Type B pancreatic cell (in vitro differentiated cells): ENCODE results near the gene NLGN3. TPM values are rescaled to one million over a fixed set of nuclear protein-coding genes. Genes with fewer than 3 reads are reported as not detected.

Experiments
- DNase-seq: peaks from one replicate; pipeline ENCODE4 v3.0.0; 2021; ENCODE audit warnings: mixed read lengths; ENCODE audit not compliant: unreplicated experiment; ENCODE audit errors: extremely low spot score
- H3K27ac Mint-ChIP-seq: 2 replicates; pipeline ENCODE4 v1.8.0; 2021; ENCODE audit warnings: mild to moderate bottlenecking, mixed read lengths
- H3K27me3 Mint-ChIP-seq: 2 replicates; pipeline ENCODE4 v1.8.0; 2021; ENCODE audit warnings: mixed read lengths
- H3K36me3 Mint-ChIP-seq: 2 replicates; pipeline ENCODE4 v1.8.0; 2021; ENCODE audit warnings: mixed read lengths
- H3K4me1 Mint-ChIP-seq: one replicate; pipeline ENCODE4 v1.8.0; 2021; ENCODE audit warnings: mixed read lengths; ENCODE audit not compliant: unreplicated experiment
- H3K4me3 Mint-ChIP-seq: 2 replicates; pipeline ENCODE4 v1.8.0; 2021; ENCODE audit warnings: mild to moderate bottlenecking, mixed read lengths
- H3K9me3 Mint-ChIP-seq: 2 replicates; pipeline ENCODE4 v1.8.0; 2021; ENCODE audit warnings: mixed read lengths
- CTCF ChIP-seq: fragments of 200-600 bp; sonication (generic); conservative IDR thresholded peaks from 2 replicates; pipeline ENCODE4 v1.5.0; 2021; ENCODE audit warnings: antibody characterized with exemption, mild to moderate bottlenecking
- total RNA-seq: library from RNA; stranded (reverse); gene quantifications from 2 replicates; pipeline ENCODE4 v1.2.1, GENCODE V29; 2021; ENCODE audit warnings: low replicate concordance

NLGN3 gene
- total RNA-seq, 1 donor from 2014 or later, result 17.9 TPM

- no peaks in the 10 kb centered on the region for H3K9me3 Mint-ChIP-seq
- no peak for DNase-seq
- H3K4me3 Mint-ChIP-seq, result no peak overlapping the region
- no peaks in the 10 kb centered on the region for H3K27me3 Mint-ChIP-seq
- peaks cover 2% of the 10 kb centered on the region for H3K4me1 Mint-ChIP-seq
- TF ChIP-seq CTCF, result no peak
- no peaks in the 10 kb centered on the region for H3K36me3 Mint-ChIP-seq
- H3K27ac Mint-ChIP-seq, result no peak overlapping the region
Observed at GRCh38 chrX:71166461-71166860, 21.8 kb downstream of the NLGN3 start.

- peaks cover 6% of the 10 kb centered on the region for H3K4me1 Mint-ChIP-seq
- H3K27ac Mint-ChIP-seq, result no peak overlapping the region
- no peaks in the 10 kb centered on the region for H3K9me3 Mint-ChIP-seq
- no peak overlapping the region for H3K4me3 Mint-ChIP-seq
- no peak for TF ChIP-seq CTCF
- no peak for DNase-seq
- no peaks in the 10 kb centered on the region for H3K36me3 Mint-ChIP-seq
- no peaks in the 10 kb centered on the region for H3K27me3 Mint-ChIP-seq
Observed at GRCh38 chrX:71167031-71167781, 22.6 kb downstream of the NLGN3 start.

GRCh38 chrX:71168134-71168533, 23.5 kb downstream of the NLGN3 start:
- Mint-ChIP-seq H3K36me3 (no peaks in the 10 kb centered on the region), H3K4me3 (no peak overlapping the region), H3K4me1 (peaks cover 6% of the 10 kb centered on the region), H3K27ac (no peak overlapping the region), H3K27me3 (no peaks in the 10 kb centered on the region), H3K9me3 (no peaks in the 10 kb centered on the region)
- DNase-seq, result no peak
- no peak for TF ChIP-seq CTCF

- H3K9me3 Mint-ChIP-seq, result no peaks in the 10 kb centered on the region
- no peaks in the 10 kb centered on the region for H3K36me3 Mint-ChIP-seq
- TF ChIP-seq CTCF, result no peak
- no peak overlapping the region for H3K27ac Mint-ChIP-seq
- H3K4me1 Mint-ChIP-seq, result peaks cover 6% of the 10 kb centered on the region
- DNase-seq, result no peak
- H3K27me3 Mint-ChIP-seq, result no peaks in the 10 kb centered on the region
- no peak overlapping the region for H3K4me3 Mint-ChIP-seq
Observed at GRCh38 chrX:71169586-71169985, 24.9 kb downstream of the NLGN3 start.

GRCh38 chrX:71170660-71171059, 26.0 kb downstream of the NLGN3 start:
- no peak for TF ChIP-seq CTCF
- no peak overlapping the region for H3K27ac Mint-ChIP-seq

More at GRCh38 chrX:71170660-71171059, 26.0 kb downstream of the NLGN3 start:
- Mint-ChIP-seq H3K9me3 (no peaks in the 10 kb centered on the region), H3K4me3 (no peak overlapping the region), H3K27me3 (no peaks in the 10 kb centered on the region), H3K36me3 (no peaks in the 10 kb centered on the region), H3K4me1 (peaks cover 6% of the 10 kb centered on the region)
- no peak for DNase-seq
